Panc1 (cell line): ENCODE results near the gene SCG5. TPM values are rescaled to one million over a fixed set of nuclear protein-coding genes. Genes with fewer than 3 reads are reported as not detected.

ENCODE experiments used
- ATAC-seq: fragments of 200-7000 bp; cut with Tn5 transposase; 2 replicates; pipeline ENCODE4 v1.9.1; 2020; ENCODE audit warnings: mild to moderate bottlenecking, moderate library complexity
- BruUV-seq: library from RNA; stranded (reverse); fragments of 400-500 nt; replicated peaks from 2 replicates; lab custom pipeline; 2021; lab: Mats Ljungman, UMichigan
- CTCF ChIA-PET: fragments of 300-600 bp; sonication (Branson Sonifier 250); formaldehyde crosslinking; loops from one replicate; lab custom pipeline; 2022; ENCODE audit warnings: antibody characterized with exemption; lab: Charles Lee
- POLR2A ChIA-PET: fragments of 300-600 bp; sonication (Branson Sonifier 250); formaldehyde crosslinking; loops from one replicate; lab custom pipeline; 2022; ENCODE audit warnings: antibody characterized with exemption; lab: Charles Lee
- DNase-seq: peaks from one replicate; pipeline ENCODE4 v3.0.0-alpha.2; 2010; ENCODE audit warnings: low read depth, low spot score
- H3K27ac ChIP-seq: 2 replicates; pipeline ENCODE4 v1.5.1; 2011; ENCODE audit warnings: mild to moderate bottlenecking, low read length, inconsistent platforms
- H3K27me3 ChIP-seq: fragments of 200-500 bp; sonication (Bioruptor generic); 2 replicates; pipeline ENCODE4 v1.6.0; 2014; ENCODE audit warnings: low read length, inconsistent platforms; ENCODE audit not compliant: control insufficient read depth, insufficient read depth
- H3K36me3 ChIP-seq: fragments of 200-500 bp; sonication (Bioruptor generic); 2 replicates; pipeline ENCODE4 v1.5.1; 2014; ENCODE audit warnings: inconsistent platforms, mild to moderate bottlenecking, low read length, moderate library complexity; ENCODE audit not compliant: control insufficient read depth, insufficient read depth
- H3K4me1 ChIP-seq: 2 replicates; pipeline ENCODE4 v1.5.1; 2011; ENCODE audit warnings: inconsistent platforms, mild to moderate bottlenecking, low read length, moderate library complexity; ENCODE audit not compliant: control insufficient read depth, insufficient read depth
- H3K4me3 ChIP-seq, 2 experiments: 2 replicates each; pipeline ENCODE4 v1.5.1; 2011 to 2012; ENCODE audit warnings: low read depth in 2 of 2, low read length in 2 of 2, mild to moderate bottlenecking in 2 of 2, inconsistent platforms in 1 of 2, moderate library complexity in 1 of 2
- H3K9me3 ChIP-seq: fragments of 200-500 bp; sonication (Bioruptor generic); 2 replicates; pipeline ENCODE4 v1.5.1; 2014; ENCODE audit warnings: low read depth, mild to moderate bottlenecking, inconsistent platforms, low read length, moderate library complexity; ENCODE audit not compliant: control insufficient read depth, insufficient read depth
- POLR2AphosphoS5 ChIP-seq: IDR thresholded peaks from 2 replicates; pipeline ENCODE4 v1.6.1; 2012; ENCODE audit warnings: mild to moderate bottlenecking, low read depth, low read length, moderate library complexity
- SIN3A ChIP-seq: IDR thresholded peaks from 2 replicates; pipeline ENCODE4 v1.6.1; 2012; ENCODE audit warnings: low read depth, mild to moderate bottlenecking, low read length, moderate library complexity, borderline replicate concordance; ENCODE audit not compliant: insufficient read depth
- TCF7L2 ChIP-seq: IDR thresholded peaks from 2 replicates; pipeline ENCODE4 v1.6.1; 2011; ENCODE audit warnings: mild to moderate bottlenecking, low read depth, low read length, inconsistent platforms
- in situ Hi-C: cut with HindIII; loops from 2 replicates; pipeline ENCODE4 v1.10.0; 2016; ENCODE audit warnings: low sequenced_read_pairs, low pct_unique_long_range_greater_than_20kb
- intact Hi-C: fragments of 100-400 bp; cut with micrococcal nuclease; formaldehyde crosslinking; loops from one replicate; pipeline ENCODE4 v1.10.0; 2022; ENCODE audit not compliant: unreplicated experiment
- total RNA-seq: library from RNA; stranded (reverse); gene quantifications from one replicate; pipeline ENCODE4 v1.2.1, GENCODE V29; 2021; ENCODE audit not compliant: unreplicated experiment
- TF ChIP-seq, protein P1 (sequence below), 2 experiments: IDR thresholded peaks; 2 replicates each; pipeline ENCODE4 v1.6.1; 2011 to 2012; ENCODE audit warnings: low read depth in 2 of 2, control low read depth in 1 of 2, low read length in 1 of 2, mild to moderate bottlenecking in 1 of 2, moderate library complexity in 1 of 2; ENCODE audit not compliant: insufficient read depth in 1 of 2
- TF ChIP-seq, protein P2 (sequence below): fragments of 450-650 bp; IDR thresholded peaks from 2 replicates; pipeline ENCODE4 v1.5.1; 2017; ENCODE audit warnings: mild to moderate bottlenecking

The SCG5 gene
- total RNA-seq, 1 experiment from 2014 or later, result 0.67 TPM

DNA sequence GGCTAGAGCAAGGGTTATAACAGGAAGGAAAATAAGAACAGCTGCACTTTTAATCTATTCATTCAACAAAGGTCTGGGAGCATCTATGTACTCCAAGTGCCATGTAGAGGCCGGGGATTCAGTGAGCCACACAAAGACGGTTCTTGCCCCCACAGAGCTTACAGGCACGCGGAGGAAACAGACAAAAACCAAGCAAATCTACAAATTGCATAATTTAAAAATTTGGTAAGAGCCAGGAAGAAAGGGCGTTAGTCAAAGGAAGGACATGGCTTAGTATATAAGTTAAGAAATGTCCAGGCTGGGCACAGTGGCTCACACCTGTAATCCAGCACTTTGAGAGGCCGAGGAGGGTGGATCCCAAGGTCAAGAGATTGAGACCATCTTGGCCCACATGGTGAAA, 65.9 kb downstream of the SCG5 start:
- Histone ChIP-seq H3K27me3 (no peaks in the 10 kb centered on the region; the same call in 1 of the 2 replicates), H3K27ac (no peak overlapping the region), H3K4me3 (no peak overlapping the region), H3K36me3 (no peaks in the 10 kb centered on the region), H3K9me3 (no peaks in the 10 kb centered on the region), H3K4me1 (no peaks in the 10 kb centered on the region)
- POLR2A ChIA-PET, result no interaction called here
- no TSS peak for BruUV-seq
- in situ Hi-C loops, result no loop called here
- CTCF ChIA-PET, result no interaction called here
- no peak for ATAC-seq
- DNase-seq, result no peak
- TF ChIP-seq, protein P1, sequence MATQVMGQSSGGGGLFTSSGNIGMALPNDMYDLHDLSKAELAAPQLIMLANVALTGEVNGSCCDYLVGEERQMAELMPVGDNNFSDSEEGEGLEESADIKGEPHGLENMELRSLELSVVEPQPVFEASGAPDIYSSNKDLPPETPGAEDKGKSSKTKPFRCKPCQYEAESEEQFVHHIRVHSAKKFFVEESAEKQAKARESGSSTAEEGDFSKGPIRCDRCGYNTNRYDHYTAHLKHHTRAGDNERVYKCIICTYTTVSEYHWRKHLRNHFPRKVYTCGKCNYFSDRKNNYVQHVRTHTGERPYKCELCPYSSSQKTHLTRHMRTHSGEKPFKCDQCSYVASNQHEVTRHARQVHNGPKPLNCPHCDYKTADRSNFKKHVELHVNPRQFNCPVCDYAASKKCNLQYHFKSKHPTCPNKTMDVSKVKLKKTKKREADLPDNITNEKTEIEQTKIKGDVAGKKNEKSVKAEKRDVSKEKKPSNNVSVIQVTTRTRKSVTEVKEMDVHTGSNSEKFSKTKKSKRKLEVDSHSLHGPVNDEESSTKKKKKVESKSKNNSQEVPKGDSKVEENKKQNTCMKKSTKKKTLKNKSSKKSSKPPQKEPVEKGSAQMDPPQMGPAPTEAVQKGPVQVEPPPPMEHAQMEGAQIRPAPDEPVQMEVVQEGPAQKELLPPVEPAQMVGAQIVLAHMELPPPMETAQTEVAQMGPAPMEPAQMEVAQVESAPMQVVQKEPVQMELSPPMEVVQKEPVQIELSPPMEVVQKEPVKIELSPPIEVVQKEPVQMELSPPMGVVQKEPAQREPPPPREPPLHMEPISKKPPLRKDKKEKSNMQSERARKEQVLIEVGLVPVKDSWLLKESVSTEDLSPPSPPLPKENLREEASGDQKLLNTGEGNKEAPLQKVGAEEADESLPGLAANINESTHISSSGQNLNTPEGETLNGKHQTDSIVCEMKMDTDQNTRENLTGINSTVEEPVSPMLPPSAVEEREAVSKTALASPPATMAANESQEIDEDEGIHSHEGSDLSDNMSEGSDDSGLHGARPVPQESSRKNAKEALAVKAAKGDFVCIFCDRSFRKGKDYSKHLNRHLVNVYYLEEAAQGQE (IDR thresholded peaks at IDR 0.05; ENCODE audit: insufficient read depth in 1 of 2, low read depth in 2 of 2, low read length in 1 of 2), result no peak
- TF ChIP-seq POLR2AphosphoS5 (no peak), SIN3A (no peak)
- TF ChIP-seq, protein P2, sequence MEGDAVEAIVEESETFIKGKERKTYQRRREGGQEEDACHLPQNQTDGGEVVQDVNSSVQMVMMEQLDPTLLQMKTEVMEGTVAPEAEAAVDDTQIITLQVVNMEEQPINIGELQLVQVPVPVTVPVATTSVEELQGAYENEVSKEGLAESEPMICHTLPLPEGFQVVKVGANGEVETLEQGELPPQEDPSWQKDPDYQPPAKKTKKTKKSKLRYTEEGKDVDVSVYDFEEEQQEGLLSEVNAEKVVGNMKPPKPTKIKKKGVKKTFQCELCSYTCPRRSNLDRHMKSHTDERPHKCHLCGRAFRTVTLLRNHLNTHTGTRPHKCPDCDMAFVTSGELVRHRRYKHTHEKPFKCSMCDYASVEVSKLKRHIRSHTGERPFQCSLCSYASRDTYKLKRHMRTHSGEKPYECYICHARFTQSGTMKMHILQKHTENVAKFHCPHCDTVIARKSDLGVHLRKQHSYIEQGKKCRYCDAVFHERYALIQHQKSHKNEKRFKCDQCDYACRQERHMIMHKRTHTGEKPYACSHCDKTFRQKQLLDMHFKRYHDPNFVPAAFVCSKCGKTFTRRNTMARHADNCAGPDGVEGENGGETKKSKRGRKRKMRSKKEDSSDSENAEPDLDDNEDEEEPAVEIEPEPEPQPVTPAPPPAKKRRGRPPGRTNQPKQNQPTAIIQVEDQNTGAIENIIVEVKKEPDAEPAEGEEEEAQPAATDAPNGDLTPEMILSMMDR, result no peak
- intact Hi-C loops, result no loop called here

DNA sequence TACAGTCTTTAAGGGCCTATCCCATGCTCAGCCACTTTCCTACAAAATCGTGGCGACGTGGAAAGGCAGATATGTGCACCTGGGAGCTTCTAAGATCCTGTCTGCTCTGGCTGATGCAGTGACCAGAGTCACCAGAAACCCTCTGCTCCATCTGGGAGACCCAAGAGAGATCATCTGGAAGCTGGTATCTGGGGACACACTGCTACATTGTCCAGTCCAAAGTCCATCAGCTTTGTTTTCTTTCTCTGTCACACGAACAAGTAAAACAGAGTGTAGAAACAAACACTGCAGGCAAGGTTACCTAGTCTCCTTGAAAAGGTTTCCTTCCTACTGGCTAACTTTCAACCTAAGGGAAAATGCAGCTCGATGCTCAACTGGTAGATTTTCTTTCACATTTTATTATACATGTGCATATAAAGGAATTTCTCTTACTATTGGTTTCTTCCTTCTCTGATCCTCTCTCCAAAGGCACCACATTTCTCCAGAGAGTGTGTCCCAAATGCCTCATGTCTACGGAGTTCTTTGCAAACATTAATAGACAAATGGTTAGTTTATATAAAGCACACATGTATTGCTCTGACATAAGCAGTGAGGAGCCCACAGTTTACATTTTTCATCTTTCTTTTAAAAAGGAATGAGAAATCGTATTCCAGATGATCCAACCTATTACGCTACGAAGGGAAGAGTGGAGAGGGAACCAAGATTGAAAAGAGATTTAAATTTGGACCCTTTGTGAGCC, 68.0 kb downstream of the SCG5 start:
- no peak overlapping the region for H3K27ac ChIP-seq

More for the DNA sequence above, 68.0 kb downstream of the SCG5 start:
- no peak for DNase-seq
- no TSS peak for BruUV-seq
- intact Hi-C loops (no loop called here), in situ Hi-C loops (no loop called here)
- H3K27me3 ChIP-seq, result peaks cover 9% of the 10 kb centered on the region
- H3K4me3 ChIP-seq, result no peak overlapping the region
- no peaks in the 10 kb centered on the region for H3K36me3 ChIP-seq
- H3K4me1 ChIP-seq, result no peaks in the 10 kb centered on the region
- POLR2A ChIA-PET, result no interaction called here
- TF ChIP-seq, protein P1 (IDR thresholded peaks at IDR 0.05; ENCODE audit: insufficient read depth in 1 of 2, low read depth in 2 of 2, low read length in 1 of 2), result no peak
- TF ChIP-seq, protein P2, result no peak
- TF ChIP-seq TCF7L2, result no peak
- no peak for TF ChIP-seq POLR2AphosphoS5
- ATAC-seq, result no peak
- CTCF ChIA-PET, result no interaction called here
- H3K9me3 ChIP-seq, result no peaks in the 10 kb centered on the region
